AML-193 (cell line): ENCODE data around the gene MRPS2.
"Not testable (repeated sequence)": the region's sequence is repeated elsewhere in the genome, so short reads cannot be mapped to it uniquely, and the experiment has no call there.

Experiments
- DNase-seq, 2 experiments: peaks; one replicate each; lab custom pipeline; 2025; lab: John Stamatoyannopoulos, UW

Gene MRPS2

GRCh38 chr9:135500525-135501260, at the start of gene MRPS2:
Gene MRPS2, plus strand, starts transcription at chr9:135500682. Its CDS starts 29 bp downstream, at chr9:135500711.
- DNase-seq = peak; percentile 66 to 70

GRCh38 chr9:135450956-135451355, 49.5 kb upstream of the MRPS2 start:
- DNase-seq = no peak

- not testable (repeated sequence) for DNase-seq
Measured at GRCh38 chr9:135451909-135452308, 48.6 kb upstream of the MRPS2 start.

- DNase-seq = no peak
Measured at GRCh38 chr9:135454737-135455136, 45.7 kb upstream of the MRPS2 start.

- DNase-seq = no peak
Measured at GRCh38 chr9:135455401-135456030, 45.0 kb upstream of the MRPS2 start.

GRCh38 chr9:135456436-135457104, 43.9 kb upstream of the MRPS2 start:
- no peak for DNase-seq

GRCh38 chr9:135458478-135458877, 42.0 kb upstream of the MRPS2 start:
- not testable (repeated sequence) for DNase-seq

- DNase-seq = no peak
Measured at GRCh38 chr9:135461936-135462335, 38.5 kb upstream of the MRPS2 start.

GRCh38 chr9:135463140-135463539, 37.3 kb upstream of the MRPS2 start:
- no peak for DNase-seq

GRCh38 chr9:135464181-135464580, 36.3 kb upstream of the MRPS2 start:
- DNase-seq = no peak

- DNase-seq = no peak
Measured at GRCh38 chr9:135468854-135469521, 31.5 kb upstream of the MRPS2 start.

GRCh38 chr9:135471791-135472640, 28.5 kb upstream of the MRPS2 start:
- no peak for DNase-seq

- no peak for DNase-seq
Measured at GRCh38 chr9:135473972-135474543, 26.4 kb upstream of the MRPS2 start.

- DNase-seq = no peak
Measured at GRCh38 chr9:135474915-135475314, 25.6 kb upstream of the MRPS2 start.

GRCh38 chr9:135476561-135477355, 23.7 kb upstream of the MRPS2 start:
- no peak for DNase-seq

- DNase-seq = no peak
Measured at GRCh38 chr9:135478191-135478590, 22.3 kb upstream of the MRPS2 start.

- DNase-seq = peak in 1 of 2 experiments; percentile 6
Measured at GRCh38 chr9:135478829-135479468, 21.5 kb upstream of the MRPS2 start.

- no peak for DNase-seq
Measured at GRCh38 chr9:135479469-135480052, 20.9 kb upstream of the MRPS2 start, which contains the start of gene PPP1R26. Gene PPP1R26, plus strand, starts transcription at chr9:135479782. Its CDS starts 4,729 bp downstream, at chr9:135484511.
